NCI-H1694 (cell line): ENCODE data around the gene LATS2.

Experiments used
- DNase-seq: peaks from one replicate; lab custom pipeline; 2025; lab: John Stamatoyannopoulos, UW

The LATS2 gene

GRCh38 chr13:21015284-21015683, 46.1 kb downstream of the LATS2 start:
- no peak for DNase-seq

- no peak for DNase-seq
Observed at GRCh38 chr13:21014502-21015170, 46.8 kb downstream of the LATS2 start.

GRCh38 chr13:21014139-21014501, 47.3 kb downstream of the LATS2 start:
- DNase-seq, result no peak

GRCh38 chr13:21013682-21014038, 47.7 kb downstream of the LATS2 start:
- DNase-seq, result no peak

GRCh38 chr13:21012841-21013681, 48.3 kb downstream of the LATS2 start:
- no peak for DNase-seq

GRCh38 chr13:21012211-21012610, 49.2 kb downstream of the LATS2 start:
- no peak for DNase-seq

- no peak for DNase-seq
Observed at GRCh38 chr13:21011378-21011777, 50.0 kb downstream of the LATS2 start.

- DNase-seq, result no peak
Observed at GRCh38 chr13:21010621-21011020, 50.8 kb downstream of the LATS2 start.

- DNase-seq, result peak; percentile 54
Observed at GRCh38 chr13:21009036-21009435, 52.4 kb downstream of the LATS2 start.

GRCh38 chr13:21008026-21008425, 53.4 kb downstream of the LATS2 start:
- no peak for DNase-seq

GRCh38 chr13:21006141-21007005, 55.0 kb downstream of the LATS2 start:
- no peak for DNase-seq

- no peak for DNase-seq
Observed at GRCh38 chr13:21005193-21005592, 56.2 kb downstream of the LATS2 start.

GRCh38 chr13:21001471-21001870, 59.9 kb downstream of the LATS2 start:
- no peak for DNase-seq

- DNase-seq, result no peak
Observed at GRCh38 chr13:21000647-21001046, 60.7 kb downstream of the LATS2 start.

- DNase-seq, result no peak
Observed at GRCh38 chr13:20998649-20999415, 62.6 kb downstream of the LATS2 start.

GRCh38 chr13:20997301-20998161, 63.9 kb downstream of the LATS2 start:
- no peak for DNase-seq

GRCh38 chr13:20995245-20995838, 66.0 kb downstream of the LATS2 start:
- DNase-seq, result no peak

- no peak for DNase-seq
Observed at GRCh38 chr13:20994441-20994821, 67.0 kb downstream of the LATS2 start.

- no peak for DNase-seq
Observed at GRCh38 chr13:20993661-20994440, 67.5 kb downstream of the LATS2 start.

- no peak for DNase-seq
Observed at GRCh38 chr13:20993211-20993610, 68.2 kb downstream of the LATS2 start.
